Neural cell (in vitro differentiated cells): ENCODE measurements around the gene NACA. TPM values are rescaled to one million over a fixed set of nuclear protein-coding genes. Genes with fewer than 3 reads are reported as not detected.

Experiments
- H2AFZ ChIP-seq: fragments of 200-600, 300-800 bp; sonication (generic), shearing (Covaris generic); 2 replicates; pipeline ENCODE4 v1.6.0; 2014; ENCODE audit warnings: low read depth, mild to moderate bottlenecking, antibody characterized with exemption, low read length, moderate library complexity
- H3F3A ChIP-seq: fragments of 200-600 bp; shearing (Covaris generic); 2 replicates; pipeline ENCODE4 v1.6.1; 2016; ENCODE audit warnings: mild to moderate bottlenecking, moderate library complexity, mixed read lengths, antibody characterized with exemption, low read length; ENCODE audit not compliant: insufficient read depth, poor library complexity, severe bottlenecking
- H3K27ac ChIP-seq: fragments of 200-600, 300-800 bp; sonication (generic), shearing (Covaris generic); 2 replicates; pipeline ENCODE4 v1.5.1; 2014; ENCODE audit warnings: mild to moderate bottlenecking, low read length, moderate library complexity
- H3K27me3 ChIP-seq: fragments of 300-800, 200-600 bp; sonication (generic), shearing (Covaris generic); 2 replicates; pipeline ENCODE4 v1.6.0; 2014; ENCODE audit warnings: mild to moderate bottlenecking, low read depth, low read length, moderate library complexity; ENCODE audit not compliant: insufficient read depth
- H3K36me3 ChIP-seq: fragments of 300-800, 200-600 bp; sonication (generic), shearing (Covaris generic); 2 replicates; pipeline ENCODE4 v1.5.1; 2014; ENCODE audit warnings: mild to moderate bottlenecking, antibody characterized with exemption, low read length, moderate library complexity; ENCODE audit not compliant: insufficient read depth
- H3K4me2 ChIP-seq: fragments of 300-800, 200-600 bp; sonication (generic), shearing (Covaris generic); 2 replicates; pipeline ENCODE4 v1.6.0; 2014; ENCODE audit warnings: mild to moderate bottlenecking, low read length
- H3K4me3 ChIP-seq: fragments of 300-800, 200-600 bp; sonication (generic), shearing (Covaris generic); 2 replicates; pipeline ENCODE4 v1.5.1; 2014; ENCODE audit warnings: mild to moderate bottlenecking, low read length, moderate library complexity
- H3K79me2 ChIP-seq: fragments of 200-600 bp; shearing (Covaris generic); replicated peaks from 2 replicates; pipeline ENCODE4 v1.6.0; 2014; ENCODE audit warnings: mild to moderate bottlenecking, low read length, moderate library complexity; ENCODE audit not compliant: insufficient read depth
- H3K9ac ChIP-seq: fragments of 300-800, 200-600 bp; sonication (generic), shearing (Covaris generic); 2 replicates; pipeline ENCODE4 v1.6.1; 2016; ENCODE audit warnings: mild to moderate bottlenecking, low read length, mixed read lengths
- H3K9me2 ChIP-seq: fragments of 200-600 bp; shearing (Covaris generic); 2 replicates; pipeline ENCODE4 v1.6.1; 2016; ENCODE audit warnings: mild to moderate bottlenecking, low read length, mixed read lengths; ENCODE audit not compliant: insufficient read depth
- H3K9me3 ChIP-seq: fragments of 200-600, 300-800 bp; sonication (generic), shearing (Covaris generic); 2 replicates; pipeline ENCODE4 v1.6.1; 2016; ENCODE audit warnings: mild to moderate bottlenecking, mixed run types, low read length, moderate library complexity, mixed read lengths
- H4K20me1 ChIP-seq: fragments of 200-600 bp; shearing (Covaris generic); 2 replicates; pipeline ENCODE4 v1.6.1; 2016; ENCODE audit warnings: mild to moderate bottlenecking, mixed run types; ENCODE audit not compliant: insufficient read depth
- CTCF ChIP-seq: fragments of 450-650 bp; IDR thresholded peaks from 2 replicates; pipeline ENCODE4 v1.5.1; 2014; ENCODE audit warnings: antibody characterized with exemption, mild to moderate bottlenecking, moderate library complexity; ENCODE audit not compliant: poor library complexity, severe bottlenecking
- EP300 ChIP-seq: fragments of 450-650 bp; conservative IDR thresholded peaks from 2 replicates; pipeline ENCODE4 v1.6.1; 2014; ENCODE audit warnings: antibody characterized with exemption, mild to moderate bottlenecking, moderate library complexity; ENCODE audit not compliant: poor library complexity, severe bottlenecking
- EZH2 ChIP-seq: fragments of 200-600, 300-800 bp; shearing (Covaris generic), sonication (generic); IDR thresholded peaks from 2 replicates; pipeline ENCODE4 v1.6.1; 2014; ENCODE audit warnings: antibody characterized with exemption, low read length, borderline replicate concordance, mild to moderate bottlenecking; ENCODE audit not compliant: insufficient read depth, poor library complexity, severe bottlenecking
- MXI1 ChIP-seq: fragments of 450-650 bp; conservative IDR thresholded peaks from 2 replicates; pipeline ENCODE4 v1.6.1; 2014; ENCODE audit warnings: antibody characterized with exemption, mild to moderate bottlenecking; ENCODE audit not compliant: poor library complexity, severe bottlenecking
- POLR2AphosphoS5 ChIP-seq: IDR thresholded peaks from 2 replicates; pipeline ENCODE4 v1.6.1; 2012
- RAD21 ChIP-seq: fragments of 450-650 bp; conservative IDR thresholded peaks from 2 replicates; pipeline ENCODE4 v1.6.1; 2014; ENCODE audit warnings: antibody characterized with exemption, mild to moderate bottlenecking, moderate library complexity
- REST ChIP-seq: IDR thresholded peaks from 2 replicates; pipeline ENCODE4 v1.6.1; 2012; ENCODE audit warnings: borderline replicate concordance
- SMC3 ChIP-seq: fragments of 450-650 bp; conservative IDR thresholded peaks from 2 replicates; pipeline ENCODE4 v1.6.1; 2014; ENCODE audit warnings: antibody characterized with exemption, mild to moderate bottlenecking, moderate library complexity; ENCODE audit not compliant: poor library complexity
- TAF1 ChIP-seq: IDR thresholded peaks from 2 replicates; pipeline ENCODE4 v1.6.1; 2012; ENCODE audit warnings: low read depth
- polyA plus RNA-seq: library from polyadenylated mRNA; depleted of rRNA; stranded (reverse); fragments of >200 nt; gene quantifications from 2 replicates; pipeline ENCODE4 v1.2.3, GENCODE V29; 2014

NACA gene
- polyA plus RNA-seq, 1 donor from 2014 or later, result 1,797 TPM

- no peaks in the 10 kb centered on the region for H3K79me2 ChIP-seq
- TF ChIP-seq POLR2AphosphoS5 (no peak), TAF1 (no peak), EZH2 (no peak), MXI1 (no peak), CTCF (no peak), SMC3 (no peak), RAD21 (no peak), EP300 (no peak), REST (no peak)
- no peak overlapping the region for H3K27ac ChIP-seq
- H3K4me2 ChIP-seq, result no peak overlapping the region
- H3F3A ChIP-seq, result no peaks in the 10 kb centered on the region
- H3K27me3 ChIP-seq, result no peaks in the 10 kb centered on the region
- H3K9me2 ChIP-seq, result no peaks in the 10 kb centered on the region
- no peaks in the 10 kb centered on the region for H3K9me3 ChIP-seq
- H4K20me1 ChIP-seq, result no peaks in the 10 kb centered on the region
- no peak overlapping the region for H3K9ac ChIP-seq
- no peaks in the 10 kb centered on the region for H3K36me3 ChIP-seq
- no peak overlapping the region for H3K4me3 ChIP-seq
- no peak overlapping the region for H2AFZ ChIP-seq
These were observed 47.5 kb upstream of the NACA start for GRCh38 chr12:56772625-56773024.

GRCh38 chr12:56769868-56770267 is 44.8 kb upstream of the NACA start:
- no peaks in the 10 kb centered on the region for H3K36me3 ChIP-seq
- H3F3A ChIP-seq, result no peaks in the 10 kb centered on the region
- no peak for TF ChIP-seq SMC3
- no peak for TF ChIP-seq EZH2
- TF ChIP-seq CTCF, result no peak
- no peak for TF ChIP-seq RAD21
- no peak for TF ChIP-seq MXI1
- TF ChIP-seq REST, result no peak
- TF ChIP-seq TAF1, result no peak
- no peak for TF ChIP-seq POLR2AphosphoS5
- TF ChIP-seq EP300, result no peak
- no peaks in the 10 kb centered on the region for H4K20me1 ChIP-seq
- no peaks in the 10 kb centered on the region for H3K79me2 ChIP-seq
- no peak overlapping the region for H3K4me3 ChIP-seq
- no peak overlapping the region for H3K27ac ChIP-seq
- no peaks in the 10 kb centered on the region for H3K9me2 ChIP-seq
- H3K9me3 ChIP-seq, result no peaks in the 10 kb centered on the region
- no peaks in the 10 kb centered on the region for H3K27me3 ChIP-seq
- H2AFZ ChIP-seq, result no peak overlapping the region
- no peak overlapping the region for H3K4me2 ChIP-seq
- H3K9ac ChIP-seq, result no peak overlapping the region
